ENCODE results near the gene SFSWAP.

DNA sequence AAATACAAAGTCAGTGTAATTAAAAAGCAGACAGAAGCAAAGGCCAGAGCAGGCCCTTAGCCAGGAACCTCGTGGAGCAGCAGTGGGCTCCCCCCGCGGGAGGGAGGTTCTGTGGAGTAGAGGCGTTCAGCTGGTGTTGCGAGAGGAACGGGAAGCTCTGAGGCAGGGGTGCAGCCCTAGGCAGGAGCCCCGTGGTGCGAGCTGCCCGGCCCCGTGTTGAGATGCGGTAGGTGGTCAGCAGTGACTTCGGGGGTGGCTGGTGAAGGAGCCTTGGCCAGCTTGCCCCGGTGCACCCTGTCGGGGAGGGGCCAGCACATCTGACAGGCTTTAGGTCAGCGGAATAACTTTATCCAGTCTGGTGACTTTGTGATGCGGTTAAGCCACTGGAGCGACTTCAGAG is 46.2 kb downstream of the SFSWAP start:
- TF ChIP-seq FOXP2 (optimal IDR thresholded peaks at IDR 0.05; ENCODE audit: borderline replicate concordance, extremely low read depth, extremely low read length, insufficient read depth) (no peak), TAF1 (IDR thresholded peaks at IDR 0.05; ENCODE audit: borderline replicate concordance, insufficient read depth, low read length) (no peak), POLR2AphosphoS5 (IDR thresholded peaks at IDR 0.05; ENCODE audit: low read depth, low read length) (no peak), REST (IDR thresholded peaks at IDR 0.05; ENCODE audit: insufficient read depth in 1 of 2, low read depth in 2 of 2, low read length in 2 of 2) (no peak)
